ENCODE data around the gene FAM53A. TPM values are rescaled to one million over a fixed set of nuclear protein-coding genes. Genes with fewer than 3 reads are reported as not detected.

FAM53A gene
- total and polyA plus RNA-seq, 2 of the 13 experiments (the other 11 are each of a cell fraction or from before 2014, with no cell fraction given) = 0.48 to 1.1 TPM

GRCh38 chr4:1693131-1693896 is 9.2 kb upstream of the FAM53A start (continued):
- TF ChIP-seq, protein P1, sequence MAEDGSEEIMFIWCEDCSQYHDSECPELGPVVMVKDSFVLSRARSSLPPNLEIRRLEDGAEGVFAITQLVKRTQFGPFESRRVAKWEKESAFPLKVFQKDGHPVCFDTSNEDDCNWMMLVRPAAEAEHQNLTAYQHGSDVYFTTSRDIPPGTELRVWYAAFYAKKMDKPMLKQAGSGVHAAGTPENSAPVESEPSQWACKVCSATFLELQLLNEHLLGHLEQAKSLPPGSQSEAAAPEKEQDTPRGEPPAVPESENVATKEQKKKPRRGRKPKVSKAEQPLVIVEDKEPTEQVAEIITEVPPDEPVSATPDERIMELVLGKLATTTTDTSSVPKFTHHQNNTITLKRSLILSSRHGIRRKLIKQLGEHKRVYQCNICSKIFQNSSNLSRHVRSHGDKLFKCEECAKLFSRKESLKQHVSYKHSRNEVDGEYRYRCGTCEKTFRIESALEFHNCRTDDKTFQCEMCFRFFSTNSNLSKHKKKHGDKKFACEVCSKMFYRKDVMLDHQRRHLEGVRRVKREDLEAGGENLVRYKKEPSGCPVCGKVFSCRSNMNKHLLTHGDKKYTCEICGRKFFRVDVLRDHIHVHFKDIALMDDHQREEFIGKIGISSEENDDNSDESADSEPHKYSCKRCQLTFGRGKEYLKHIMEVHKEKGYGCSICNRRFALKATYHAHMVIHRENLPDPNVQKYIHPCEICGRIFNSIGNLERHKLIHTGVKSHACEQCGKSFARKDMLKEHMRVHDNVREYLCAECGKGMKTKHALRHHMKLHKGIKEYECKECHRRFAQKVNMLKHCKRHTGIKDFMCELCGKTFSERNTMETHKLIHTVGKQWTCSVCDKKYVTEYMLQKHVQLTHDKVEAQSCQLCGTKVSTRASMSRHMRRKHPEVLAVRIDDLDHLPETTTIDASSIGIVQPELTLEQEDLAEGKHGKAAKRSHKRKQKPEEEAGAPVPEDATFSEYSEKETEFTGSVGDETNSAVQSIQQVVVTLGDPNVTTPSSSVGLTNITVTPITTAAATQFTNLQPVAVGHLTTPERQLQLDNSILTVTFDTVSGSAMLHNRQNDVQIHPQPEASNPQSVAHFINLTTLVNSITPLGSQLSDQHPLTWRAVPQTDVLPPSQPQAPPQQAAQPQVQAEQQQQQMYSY (CRISPR knock-in tag; IDR thresholded peaks at IDR 0.05) = no peak
- no peak for TF ChIP-seq PAWR (CRISPR knock-in tag; IDR thresholded peaks at IDR 0.05; ENCODE audit: borderline replicate concordance)
- peak; percentile 84 for TF ChIP-seq ZFP36 (IDR thresholded peaks at IDR 0.05; ENCODE audit: borderline replicate concordance, low read depth, low read length, partially characterized antibody)
- no peak for TF ChIP-seq FOSL1 (CRISPR knock-in tag; IDR thresholded peaks at IDR 0.05; ENCODE audit: borderline replicate concordance)
- no peak for TF ChIP-seq POGZ (CRISPR knock-in tag; IDR thresholded peaks at IDR 0.05)
- no peak for TF ChIP-seq ZNF383 (CRISPR knock-in tag; IDR thresholded peaks at IDR 0.05; ENCODE audit: borderline replicate concordance)
- TF ChIP-seq ZNF142 (CRISPR knock-in tag; IDR thresholded peaks at IDR 0.05) = no peak
- TF ChIP-seq, protein P2, sequence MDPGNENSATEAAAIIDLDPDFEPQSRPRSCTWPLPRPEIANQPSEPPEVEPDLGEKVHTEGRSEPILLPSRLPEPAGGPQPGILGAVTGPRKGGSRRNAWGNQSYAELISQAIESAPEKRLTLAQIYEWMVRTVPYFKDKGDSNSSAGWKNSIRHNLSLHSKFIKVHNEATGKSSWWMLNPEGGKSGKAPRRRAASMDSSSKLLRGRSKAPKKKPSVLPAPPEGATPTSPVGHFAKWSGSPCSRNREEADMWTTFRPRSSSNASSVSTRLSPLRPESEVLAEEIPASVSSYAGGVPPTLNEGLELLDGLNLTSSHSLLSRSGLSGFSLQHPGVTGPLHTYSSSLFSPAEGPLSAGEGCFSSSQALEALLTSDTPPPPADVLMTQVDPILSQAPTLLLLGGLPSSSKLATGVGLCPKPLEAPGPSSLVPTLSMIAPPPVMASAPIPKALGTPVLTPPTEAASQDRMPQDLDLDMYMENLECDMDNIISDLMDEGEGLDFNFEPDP (CRISPR knock-in tag; conservative IDR thresholded peaks at IDR 0.05) = 0 out of 2 replicates have a peak, but pooled peaks have one; percentile 53
- TF ChIP-seq KLF15 (CRISPR knock-in tag; IDR thresholded peaks at IDR 0.05; ENCODE audit: borderline replicate concordance) = no peak
- TF ChIP-seq AGO2 (optimal IDR thresholded peaks at IDR 0.05; ENCODE audit: low read depth, low read length) = no peak
- TF ChIP-seq GZF1 (CRISPR knock-in tag; IDR thresholded peaks at IDR 0.05) = no peak
- TF ChIP-seq SP2 (CRISPR knock-in tag; IDR thresholded peaks at IDR 0.05) = no peak
- TF ChIP-seq PHF21A (CRISPR knock-in tag; IDR thresholded peaks at IDR 0.05) = no peak
- TF ChIP-seq HDAC2 (CRISPR knock-in tag; IDR thresholded peaks at IDR 0.05) = peak; percentile 20; the same call in 1 of the 2 replicates
- no peak for TF ChIP-seq KAT2B (IDR thresholded peaks at IDR 0.05; ENCODE audit: borderline replicate concordance, low read depth, low read length)
- TF ChIP-seq RXRB (CRISPR knock-in tag; IDR thresholded peaks at IDR 0.05; ENCODE audit: borderline replicate concordance) = no peak

All from HepG2 (cell line).